Stimulated activated CD4-positive, alpha-beta T cell treated with anti-CD3 and anti-CD28 coated beads, Interleukin-4, amount 100 ng/mL, for 1 hour (primary cell): Measurements from ENCODE around the gene ITGB6.
A peak's percentile ranks its signal among the peaks of the same experiment; 100 is the strongest.
"Not testable (repeated sequence)": the region's sequence is repeated elsewhere in the genome, so short reads cannot be mapped to it uniquely, and the experiment has no call there.

Experiments used
- DNase-seq: peaks from one replicate; pipeline ENCODE4 v3.0.0-alpha.2; 2020

ITGB6 gene

GRCh38 chr2:160132761-160133160 lies 67.3 kb downstream of the ITGB6 start:
- DNase-seq: no peak

DNA sequence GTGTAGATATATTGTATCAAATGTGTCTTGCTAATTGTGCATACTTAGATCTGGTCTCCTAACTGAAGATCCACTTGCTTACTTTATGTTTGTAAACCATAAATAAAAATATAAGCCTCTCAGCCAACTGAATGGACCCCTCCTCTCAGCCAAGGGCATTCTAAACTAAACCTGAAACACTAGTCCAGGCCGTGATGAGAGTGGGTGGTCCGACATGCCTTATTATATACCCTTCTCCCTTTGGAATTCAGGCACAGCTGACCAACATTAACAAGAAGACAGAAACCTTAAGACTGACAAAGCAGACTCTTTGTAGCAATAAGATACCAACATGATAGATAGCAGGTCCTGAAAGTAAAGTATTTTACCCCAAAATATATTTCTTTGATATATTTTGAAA lies 73.3 kb downstream of the ITGB6 start:
- DNase-seq: no peak

- DNase-seq: no peak
These were observed 73.8 kb downstream of the ITGB6 start for GRCh38 chr2:160126315-160126714.

DNA sequence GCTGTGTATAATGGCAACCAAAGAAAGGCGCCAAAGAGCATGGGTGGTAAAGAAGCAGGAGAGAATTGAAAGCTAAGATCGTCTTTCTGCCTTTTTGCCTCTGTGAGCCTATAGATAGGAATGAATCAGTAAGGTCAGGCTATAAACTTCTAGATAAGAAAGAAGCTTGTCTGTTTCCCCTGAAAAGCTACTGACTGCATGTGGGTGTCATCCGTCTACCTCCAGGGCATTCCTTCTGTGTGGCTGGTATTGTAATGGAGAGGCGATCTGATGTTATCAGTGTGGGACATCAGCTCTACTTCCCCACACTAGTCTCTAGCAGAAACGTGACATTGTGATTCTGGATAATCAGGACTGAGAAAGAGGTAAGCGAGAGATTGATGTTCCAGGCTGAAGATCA lies 74.2 kb downstream of the ITGB6 start:
- no peak for DNase-seq

DNA sequence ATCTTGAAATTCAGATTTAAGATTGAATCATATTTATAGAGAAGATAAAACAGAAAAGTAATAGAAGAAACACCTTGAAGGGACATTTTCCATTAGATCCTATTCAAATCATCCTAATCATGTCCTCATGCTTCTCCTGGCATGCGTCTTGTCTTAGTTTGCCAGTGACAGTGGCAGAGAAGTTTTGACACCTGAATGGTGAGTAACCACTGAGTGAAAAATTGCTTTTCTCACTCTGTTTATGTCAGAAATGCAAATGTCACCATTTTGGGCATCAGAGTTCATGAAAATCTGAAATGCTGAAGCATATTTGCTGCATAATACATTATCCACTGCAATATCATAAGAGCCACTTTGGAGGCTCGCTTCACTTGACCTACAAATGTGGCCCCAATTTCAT lies 74.7 kb downstream of the ITGB6 start:
- no peak for DNase-seq

GRCh38 chr2:160124571-160124970 lies 75.5 kb downstream of the ITGB6 start:
- DNase-seq: no peak

GRCh38 chr2:160114721-160115120 lies 85.4 kb downstream of the ITGB6 start:
- not testable (repeated sequence) for DNase-seq

DNA sequence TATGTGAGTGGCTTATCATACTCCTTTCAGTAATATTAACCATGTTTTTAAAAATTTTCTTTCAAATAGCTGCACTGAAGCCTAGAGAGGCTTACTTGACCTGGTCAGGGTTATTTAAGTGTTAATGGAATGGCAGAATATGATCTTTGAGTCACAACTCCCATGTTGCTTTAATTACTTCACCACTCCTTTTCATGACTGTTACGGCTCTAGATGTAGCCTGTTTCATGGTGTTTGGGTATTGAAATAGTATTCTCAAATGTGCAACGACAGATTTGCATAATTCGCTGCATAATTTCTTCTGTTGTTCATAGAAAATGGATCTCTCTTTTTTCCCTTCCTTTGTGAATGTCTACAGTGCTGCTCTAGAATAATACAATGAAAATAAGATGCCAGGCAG lies 86.1 kb downstream of the ITGB6 start:
- no peak for DNase-seq

GRCh38 chr2:160111951-160112798 lies 87.9 kb downstream of the ITGB6 start:
- no peak for DNase-seq

DNA sequence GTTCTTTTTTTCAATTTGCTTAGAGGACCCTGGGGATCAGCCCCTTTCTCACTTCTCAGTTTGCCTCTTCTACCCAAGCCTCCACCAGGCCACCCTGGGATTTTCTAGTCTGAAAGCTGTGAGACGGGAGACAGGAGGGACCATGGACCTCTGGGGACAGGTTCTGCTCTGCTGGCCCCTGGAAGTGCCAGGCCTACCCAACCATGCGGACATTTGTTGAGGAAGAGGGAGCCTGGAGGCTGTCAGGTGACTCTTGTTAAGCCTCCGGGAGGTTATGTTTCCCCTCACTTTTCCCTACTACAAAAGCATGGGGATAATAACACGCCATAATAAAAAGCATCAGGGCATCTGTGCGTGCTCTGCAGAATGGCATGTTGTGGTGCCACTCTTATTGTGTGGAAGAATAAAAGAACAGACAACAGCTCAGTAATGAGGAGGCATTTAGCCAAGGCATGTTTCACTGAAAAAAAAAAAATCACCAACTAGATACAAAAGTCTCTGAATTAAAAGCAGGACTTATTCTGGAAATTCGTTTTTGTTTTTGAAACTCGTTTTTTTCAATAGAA lies 89.3 kb downstream of the ITGB6 start:
- DNase-seq: no peak

- DNase-seq: peak; percentile 43
These were observed 90.0 kb downstream of the ITGB6 start for GRCh38 chr2:160109939-160110673.

GRCh38 chr2:160109243-160109642 lies 90.8 kb downstream of the ITGB6 start:
- no peak for DNase-seq

GRCh38 chr2:160108646-160109045 lies 91.4 kb downstream of the ITGB6 start:
- DNase-seq: no peak

DNA sequence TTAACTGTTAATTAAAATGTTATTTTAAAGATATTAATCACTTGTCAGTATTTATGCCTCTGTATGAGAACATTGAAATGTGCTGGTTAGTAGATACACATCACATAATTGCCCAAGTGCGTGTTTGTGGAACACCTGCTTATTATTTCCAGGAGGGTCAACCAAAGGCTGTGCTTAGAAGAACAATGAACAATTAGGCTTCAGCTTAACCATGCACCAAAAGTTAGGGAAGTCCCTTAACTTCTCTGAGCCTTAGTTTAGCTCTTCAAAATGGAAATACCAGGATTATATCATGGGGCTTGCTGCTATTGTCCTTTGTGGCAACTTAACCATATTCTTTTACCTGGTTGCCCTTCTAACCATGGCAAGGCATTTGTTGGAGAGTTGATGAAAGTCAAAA lies 94.7 kb downstream of the ITGB6 start:
- DNase-seq: no peak

DNA sequence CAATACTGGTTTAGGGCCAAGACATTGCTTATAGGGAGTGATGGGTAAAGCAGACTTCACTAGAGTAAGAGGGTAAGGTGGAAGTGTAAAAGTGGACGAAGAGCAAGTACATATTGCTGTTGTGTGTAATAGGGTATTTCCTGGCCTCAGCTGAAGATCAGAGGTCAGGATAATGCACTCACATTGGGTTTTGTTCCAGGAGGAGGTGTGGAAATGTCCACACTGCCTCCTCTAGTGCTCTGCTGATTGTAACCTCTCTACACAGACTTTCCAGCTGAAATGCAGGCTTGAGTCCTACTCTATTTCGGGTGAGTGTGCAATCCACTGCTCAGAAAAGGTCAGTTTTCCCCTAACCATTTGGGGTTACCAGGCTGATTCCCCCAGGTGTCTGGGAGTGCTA lies 96.0 kb downstream of the ITGB6 start:
- no peak for DNase-seq

- DNase-seq: no peak
These were observed 102.7 kb downstream of the ITGB6 start for GRCh38 chr2:160097326-160097725.

DNA sequence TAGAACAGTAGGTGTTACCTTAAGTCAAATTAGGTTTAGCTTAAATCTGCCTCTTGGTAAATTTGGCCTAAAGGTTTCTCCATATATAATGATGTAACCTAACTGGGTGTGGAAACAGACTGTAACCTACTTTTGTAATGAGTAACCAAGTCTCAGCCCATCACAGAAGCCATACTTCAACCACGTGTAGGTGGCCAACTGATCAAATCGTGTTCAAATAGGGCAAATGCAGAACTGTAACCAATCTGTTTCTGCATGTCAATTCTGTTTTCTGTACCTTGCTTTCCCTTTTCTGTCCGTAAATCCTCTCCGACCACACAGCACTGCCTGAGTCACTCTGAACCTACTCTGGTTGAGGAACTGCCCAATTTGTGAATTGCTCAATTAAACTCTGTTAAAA lies 103.7 kb downstream of the ITGB6 start:
- DNase-seq: no peak

DNA sequence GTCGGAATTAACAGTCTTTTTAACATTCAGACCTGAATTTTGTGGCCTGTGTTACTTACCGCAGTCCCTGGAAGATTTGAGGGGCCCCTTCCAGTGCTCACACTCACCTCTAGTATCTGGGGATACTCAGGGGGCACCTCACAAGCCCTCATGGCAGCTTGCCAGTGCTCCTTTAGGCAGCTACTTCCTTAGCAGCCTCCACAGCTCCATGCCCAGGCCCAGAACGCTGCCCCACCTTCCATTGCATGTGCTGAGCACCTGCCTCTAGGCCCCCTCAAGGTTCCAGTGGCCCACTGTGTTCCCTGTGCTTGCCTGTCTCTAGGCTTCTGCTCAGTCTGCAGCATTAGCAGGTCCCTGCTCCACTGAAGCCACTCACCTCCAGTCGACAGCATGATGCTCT lies 107.6 kb downstream of the ITGB6 start:
- DNase-seq: no peak

DNA sequence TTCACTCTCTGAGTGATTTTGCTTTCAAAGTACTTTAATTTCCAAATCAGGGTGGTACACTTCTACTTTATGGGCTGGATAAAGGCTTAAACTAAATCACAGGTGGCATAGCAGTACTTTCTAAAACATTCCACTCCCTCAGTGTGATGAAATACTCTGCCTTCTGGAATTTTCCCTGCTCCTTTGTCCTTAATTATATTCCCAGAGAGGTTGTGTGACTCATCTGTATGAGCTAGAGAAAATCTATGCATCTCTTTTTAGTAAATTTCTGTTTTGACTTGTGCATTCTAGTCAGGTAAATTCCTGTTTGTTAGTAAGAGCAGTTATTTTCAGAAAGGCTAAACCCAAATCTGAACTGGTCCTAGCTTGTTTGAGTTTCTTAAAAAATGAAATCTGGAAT lies 108.7 kb downstream of the ITGB6 start:
- no peak for DNase-seq

- no peak for DNase-seq
These were observed 112.0 kb downstream of the ITGB6 start for GRCh38 chr2:160087854-160088745.

DNA sequence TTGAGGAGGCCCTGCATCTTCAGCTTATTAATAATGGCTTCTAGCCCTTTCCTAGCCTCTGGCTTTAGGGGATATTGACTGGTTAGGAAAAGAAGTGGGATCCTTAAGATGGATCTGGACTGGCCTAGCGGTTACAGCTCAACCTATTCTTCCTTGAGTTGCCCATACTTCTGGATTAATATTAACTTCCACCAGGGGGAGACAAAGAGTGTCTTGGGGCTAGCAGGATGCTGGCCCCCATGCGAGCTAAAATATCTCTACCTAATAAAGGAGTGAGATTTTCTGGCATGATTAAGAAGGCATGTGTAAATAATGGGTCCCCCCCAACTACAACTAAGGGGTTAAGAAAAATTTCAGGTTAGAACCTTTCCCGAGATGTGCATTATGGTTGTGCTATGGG lies 114.4 kb downstream of the ITGB6 start:
- no peak for DNase-seq

DNA sequence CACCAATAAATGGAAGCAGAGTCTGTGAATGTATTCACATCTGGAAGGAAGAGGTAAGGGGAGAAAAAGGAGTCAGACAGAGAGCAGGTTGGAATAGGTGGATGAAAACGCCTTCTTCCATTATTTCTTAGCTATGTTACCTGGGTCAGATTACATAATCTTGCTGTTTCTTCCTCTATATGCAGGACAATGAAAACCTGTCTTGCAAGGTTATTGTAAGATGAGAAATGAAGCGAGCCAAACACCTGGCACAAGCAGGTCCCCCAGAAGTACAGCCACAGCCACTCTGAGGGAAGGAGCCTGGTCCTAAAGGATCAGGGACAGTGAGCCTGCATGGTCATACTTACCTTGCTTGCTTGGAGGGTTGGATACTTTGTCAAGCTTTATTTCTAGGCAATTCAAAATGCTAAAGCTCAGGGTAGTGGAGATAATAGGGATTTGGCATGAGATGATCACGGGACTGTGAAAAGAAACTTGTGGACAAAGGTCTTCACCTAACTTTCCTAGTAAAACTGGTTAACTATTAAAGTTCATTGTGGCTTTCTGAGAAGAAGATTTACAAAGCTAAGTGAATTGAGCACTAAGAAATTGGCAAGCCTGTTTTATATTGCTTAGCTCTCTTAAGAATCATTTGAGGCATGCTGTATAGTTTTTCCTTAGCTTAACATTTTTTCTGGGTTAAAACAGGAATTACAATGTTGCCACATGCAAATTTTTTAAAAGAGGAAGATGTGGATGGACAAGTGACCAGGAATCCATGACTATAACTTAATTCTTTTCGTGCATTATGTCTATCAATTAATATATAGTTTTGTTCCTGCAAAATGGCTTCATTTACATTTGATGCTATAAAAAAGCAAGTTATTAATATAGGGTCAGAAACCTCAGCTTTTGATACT lies 121.9 kb downstream of the ITGB6 start:
- DNase-seq: no peak
